Measurements from ENCODE around the gene SLC27A5. TPM values are rescaled to one million over a fixed set of nuclear protein-coding genes. Genes with fewer than 3 reads are reported as not detected.

SLC27A5 gene
- total and polyA plus RNA-seq, 2 of the 13 experiments (the other 11 are each of a cell fraction or from before 2014, with no cell fraction given), result 30.3 to 40.2 TPM

DNA sequence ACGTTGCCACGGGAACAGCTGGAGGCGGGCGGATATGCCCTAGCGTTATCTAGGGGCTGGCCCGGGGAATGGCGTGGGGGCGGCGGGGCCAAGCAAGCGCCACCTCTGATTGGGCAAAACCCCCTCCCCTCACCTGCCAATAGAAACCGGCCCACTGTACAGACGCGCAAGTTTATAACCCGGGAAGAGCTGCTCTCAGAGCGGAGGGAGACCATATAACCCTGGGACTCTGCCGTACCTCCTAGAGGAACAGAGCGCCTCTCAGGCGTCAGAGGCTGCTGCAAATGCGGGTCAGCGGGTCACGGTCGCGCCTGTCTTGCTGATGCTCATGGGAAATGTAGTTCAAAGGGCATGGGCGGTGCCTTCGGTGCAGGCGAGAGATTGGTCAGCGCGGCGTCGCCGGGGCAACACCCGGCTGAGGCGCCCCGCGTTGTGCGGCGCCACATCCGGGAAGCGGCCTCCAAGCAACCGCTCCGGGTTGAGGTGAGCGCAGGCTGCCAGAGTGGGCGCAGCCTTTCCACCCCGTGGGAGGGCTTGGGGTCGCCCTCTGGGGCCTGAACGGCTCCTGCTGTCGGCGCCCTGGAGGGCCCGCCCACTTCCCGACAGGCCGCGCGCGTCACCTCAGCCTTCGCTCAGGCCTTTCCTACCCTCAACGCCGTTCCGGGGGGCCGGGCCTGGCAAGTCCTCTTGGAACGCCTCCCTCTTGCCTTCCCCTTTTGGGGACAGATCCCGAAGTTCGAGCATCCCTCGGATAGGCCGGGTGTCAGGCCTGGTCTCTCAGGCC, 35.9 kb downstream of the SLC27A5 start, which contains the start of gene ZNF446 (continued):
- no peak for TF ChIP-seq TEAD2 (CRISPR knock-in tag; IDR thresholded peaks at IDR 0.05)
- peak; percentile 91 for TF ChIP-seq ZNF574 (CRISPR knock-in tag; IDR thresholded peaks at IDR 0.05)

GRCh38 chr19:58474997-58475713, 36.6 kb downstream of the SLC27A5 start:
- POLR2A ChIA-PET, result interaction anchor here (0.7 to 1.5 kb wide), 9 partner anchors 10 to 113 kb away, joined by 3 to 5 read pairs (median 3); partner anchors contain the start of genes SLC27A5, ZBTB45, ZNF497 and ZNF584
- ATAC-seq, result no peak
- 0 out of 2 replicates have a peak, but pooled peaks have one; percentile 29 for TF ChIP-seq ZNF605 (CRISPR knock-in tag; IDR thresholded peaks at IDR 0.05)
- TF ChIP-seq BRF2 (CRISPR knock-in tag; IDR thresholded peaks at IDR 0.05), result no peak
- no peak for TF ChIP-seq NR2F6 (IDR thresholded peaks at IDR 0.05)
- TF ChIP-seq NR2F6 (CRISPR knock-in tag; IDR thresholded peaks at IDR 0.05), result no peak
- TF ChIP-seq NAIF1 (CRISPR knock-in tag; IDR thresholded peaks at IDR 0.05; ENCODE audit: borderline replicate concordance), result no peak
- no peak for TF ChIP-seq FOSL2 (CRISPR knock-in tag; IDR thresholded peaks at IDR 0.05)
- TF ChIP-seq ZFP37 (CRISPR knock-in tag; IDR thresholded peaks at IDR 0.05; ENCODE audit: borderline replicate concordance), result 0 out of 2 replicates have a peak, but pooled peaks have one; percentile 9
- TF ChIP-seq, protein P1, sequence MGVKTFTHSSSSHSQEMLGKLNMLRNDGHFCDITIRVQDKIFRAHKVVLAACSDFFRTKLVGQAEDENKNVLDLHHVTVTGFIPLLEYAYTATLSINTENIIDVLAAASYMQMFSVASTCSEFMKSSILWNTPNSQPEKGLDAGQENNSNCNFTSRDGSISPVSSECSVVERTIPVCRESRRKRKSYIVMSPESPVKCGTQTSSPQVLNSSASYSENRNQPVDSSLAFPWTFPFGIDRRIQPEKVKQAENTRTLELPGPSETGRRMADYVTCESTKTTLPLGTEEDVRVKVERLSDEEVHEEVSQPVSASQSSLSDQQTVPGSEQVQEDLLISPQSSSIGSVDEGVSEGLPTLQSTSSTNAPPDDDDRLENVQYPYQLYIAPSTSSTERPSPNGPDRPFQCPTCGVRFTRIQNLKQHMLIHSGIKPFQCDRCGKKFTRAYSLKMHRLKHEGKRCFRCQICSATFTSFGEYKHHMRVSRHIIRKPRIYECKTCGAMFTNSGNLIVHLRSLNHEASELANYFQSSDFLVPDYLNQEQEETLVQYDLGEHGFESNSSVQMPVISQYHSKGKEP (CRISPR knock-in tag; IDR thresholded peaks at IDR 0.05), result no peak
- TF ChIP-seq ZZZ3 (CRISPR knock-in tag; IDR thresholded peaks at IDR 0.05; ENCODE audit: borderline replicate concordance), result no peak
- TF ChIP-seq, protein P2, sequence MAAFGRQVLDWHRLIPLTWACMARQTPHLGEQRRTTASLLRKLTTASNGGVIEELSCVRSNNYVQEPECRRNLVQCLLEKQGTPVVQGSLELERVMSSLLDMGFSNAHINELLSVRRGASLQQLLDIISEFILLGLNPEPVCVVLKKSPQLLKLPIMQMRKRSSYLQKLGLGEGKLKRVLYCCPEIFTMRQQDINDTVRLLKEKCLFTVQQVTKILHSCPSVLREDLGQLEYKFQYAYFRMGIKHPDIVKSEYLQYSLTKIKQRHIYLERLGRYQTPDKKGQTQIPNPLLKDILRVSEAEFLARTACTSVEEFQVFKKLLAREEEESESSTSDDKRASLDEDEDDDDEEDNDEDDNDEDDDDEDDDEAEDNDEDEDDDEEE (CRISPR knock-in tag; IDR thresholded peaks at IDR 0.05), result 0 out of 2 replicates have a peak, but pooled peaks have one; percentile 22
- TF ChIP-seq, protein P3, sequence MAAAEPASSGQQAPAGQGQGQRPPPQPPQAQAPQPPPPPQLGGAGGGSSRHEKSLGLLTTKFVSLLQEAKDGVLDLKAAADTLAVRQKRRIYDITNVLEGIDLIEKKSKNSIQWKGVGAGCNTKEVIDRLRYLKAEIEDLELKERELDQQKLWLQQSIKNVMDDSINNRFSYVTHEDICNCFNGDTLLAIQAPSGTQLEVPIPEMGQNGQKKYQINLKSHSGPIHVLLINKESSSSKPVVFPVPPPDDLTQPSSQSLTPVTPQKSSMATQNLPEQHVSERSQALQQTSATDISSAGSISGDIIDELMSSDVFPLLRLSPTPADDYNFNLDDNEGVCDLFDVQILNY (CRISPR knock-in tag; conservative IDR thresholded peaks at IDR 0.05), result no peak

More at GRCh38 chr19:58474997-58475713, 36.6 kb downstream of the SLC27A5 start:
- no TSS peak for BruUV-seq (replicated peaks)
- FAIRE-seq (no peak), DNase-seq (ENCODE audit: low spot score) (no peak)
- Histone ChIP-seq H4K20me1 (ENCODE audit: insufficient read depth, low read length) (no peaks in the 10 kb centered on the region), H3K4me2 (ENCODE audit: low read depth, low read length) (peak overlapping the region; percentile 97), H3K36me3 (replicated peaks in 1 of 2; ENCODE audit: control insufficient read depth in 1 of 2, insufficient read depth in 2 of 2, low read length in 2 of 2) (peaks cover 3 to 17% of the 10 kb centered on the region in 2 experiments; a peak in 4 of 5 replicates), H3K27ac (ENCODE audit: extremely low read length, insufficient read depth, low read length) (peak overlapping the region; percentile 77), H3K4me1 (ENCODE audit: insufficient read depth, low read length) (peaks cover 20% of the 10 kb centered on the region), H3K79me2 (ENCODE audit: insufficient read depth, low read length) (no peaks in the 10 kb centered on the region), H3K9ac (ENCODE audit: insufficient read depth, low read depth, low read length) (peak overlapping the region; percentile 73), H3K9me3 (ENCODE audit: low read length) (no peaks in the 10 kb centered on the region), H3K4me3 (replicated peaks in 1 of 3; ENCODE audit: insufficient read depth in 1 of 3, low read depth in 2 of 3, low read length in 3 of 3) (peak overlapping the region; percentile 75 to 88 (median 75)), H3K27me3 (ENCODE audit: control insufficient read depth in 1 of 2, insufficient read depth in 2 of 2, low read length in 2 of 2) (no peaks in the 10 kb centered on the region; a peak in 1 of 5 replicates), H2AFZ (ENCODE audit: low read length) (no peak overlapping the region)
- CTCF ChIA-PET (ENCODE audit: low intra/inter-chr PET ratio, low total read pairs), result no interaction called here
- intact Hi-C loops (cut with micrococcal nuclease; ENCODE audit: unreplicated experiment) (no loop called here), in situ Hi-C loops (cut with HindIII; ENCODE audit: extremely low pct_ligation_motif_present, low pct_unique_long_range_greater_than_20kb) (no loop called here)
- WGBS (ENCODE audit: low lambda C conversion rate), result 47% methylated on average over 18 of the region's 27 CpGs

All from HepG2 (cell line).